ENCODE data around the gene RFX1.
A peak's percentile ranks its signal among the peaks of the same experiment; 100 is the strongest.
"Not testable (repeated sequence)": the region's sequence is repeated elsewhere in the genome, so short reads cannot be mapped to it uniquely, and the experiment has no call there.

RFX1 gene

GRCh38 chr19:14027856-14028450 lies 21.8 kb upstream of the RFX1 start, which contains the start of gene RLN3:
Gene RLN3, plus strand, starts transcription at chr19:14028148. Its CDS starts 57 bp downstream, at chr19:14028205.
- DNase-seq (ENCODE audit: low spot score) = no peak

DNA sequence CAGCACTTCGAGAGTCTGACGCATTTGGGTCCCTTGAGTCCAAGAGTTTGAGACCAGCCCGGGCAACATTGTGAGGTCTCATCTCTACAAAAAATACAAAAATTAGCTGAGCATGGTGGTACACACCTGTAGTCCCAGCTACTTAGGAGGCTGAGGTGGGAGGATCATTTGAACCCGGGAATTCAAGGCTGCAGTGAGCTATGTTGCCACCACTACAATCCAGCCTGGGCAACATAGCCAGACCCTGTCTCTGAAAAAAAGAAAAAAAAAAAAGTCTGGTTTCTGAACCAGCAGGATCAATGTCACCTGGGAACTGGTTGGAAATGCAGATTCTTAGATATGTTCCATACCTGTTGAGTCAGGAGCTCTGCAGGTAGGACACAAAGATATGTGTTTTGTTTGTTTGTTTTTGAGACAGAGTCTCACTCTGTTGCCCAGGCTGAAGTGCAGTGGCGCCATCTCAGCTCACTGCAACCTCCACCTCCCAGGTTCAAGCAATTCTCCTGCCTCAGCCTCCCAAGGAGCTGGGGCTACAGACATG lies 20.6 kb upstream of the RFX1 start:
- not testable (repeated sequence) for DNase-seq (ENCODE audit: low spot score)

DNA sequence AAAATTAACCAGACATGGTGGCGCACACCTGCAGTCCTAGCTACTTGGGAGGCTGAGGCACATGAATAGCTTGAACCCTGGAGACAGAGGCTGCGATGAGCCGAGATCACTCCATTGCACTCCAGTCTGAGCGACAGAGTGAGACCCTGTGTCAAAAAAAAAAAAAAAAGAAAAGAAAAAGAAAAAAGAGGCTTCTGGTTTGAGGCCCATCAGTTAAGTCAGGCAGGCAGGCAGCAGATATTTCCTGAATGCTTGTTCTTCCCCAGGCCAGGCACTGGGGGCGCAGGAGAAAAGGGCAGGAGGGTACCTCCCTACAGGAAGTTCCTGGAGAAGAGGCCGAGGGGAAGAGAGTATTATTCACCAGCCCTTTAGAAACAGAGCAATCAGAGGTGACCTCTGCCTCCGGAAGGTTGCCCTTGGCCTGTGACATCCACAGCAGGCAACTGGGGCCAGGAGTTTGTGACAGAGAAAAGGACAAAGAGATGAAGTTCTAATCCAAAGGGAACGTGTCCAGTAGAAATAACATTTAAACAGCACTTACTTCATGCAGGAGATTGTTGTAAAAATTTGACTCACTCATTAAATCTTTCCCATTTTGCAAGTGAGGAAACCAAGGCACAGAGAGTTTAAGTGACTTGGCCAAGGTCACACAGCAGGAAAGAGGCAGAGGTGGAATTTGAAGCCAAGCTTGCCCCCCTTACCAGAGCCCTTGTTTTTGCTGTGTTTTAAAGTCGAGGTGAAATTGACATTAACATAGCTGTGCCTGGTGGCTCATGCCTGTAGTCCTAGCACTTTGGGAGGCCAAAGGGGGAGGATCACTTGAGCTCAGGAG lies 17.5 kb upstream of the RFX1 start:
- DNase-seq (ENCODE audit: low spot score) = peak; percentile 70

- DNase-seq (ENCODE audit: low spot score) = no peak
These were observed 16.3 kb upstream of the RFX1 start for GRCh38 chr19:14022469-14022868.

DNA sequence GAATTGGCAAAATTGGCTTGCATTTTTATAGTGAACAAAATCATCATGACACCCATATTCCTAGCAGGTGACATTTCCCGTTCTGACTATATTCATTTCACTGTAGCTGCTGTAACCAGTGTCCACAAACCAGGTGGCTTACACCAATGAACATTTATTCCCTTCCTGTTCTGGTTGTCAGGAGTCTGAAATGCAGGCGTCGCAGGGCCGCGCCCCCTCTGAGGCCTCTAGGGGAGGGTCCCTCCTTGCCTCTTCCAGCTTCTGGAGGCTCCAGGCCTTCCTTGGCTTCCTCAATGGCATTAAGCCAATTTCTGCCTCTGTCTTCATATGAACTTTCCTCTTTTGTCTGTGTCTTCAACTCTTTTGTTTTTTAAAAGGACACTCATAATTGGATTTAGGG lies 15.4 kb upstream of the RFX1 start:
- peak; percentile 43 for DNase-seq (ENCODE audit: low spot score)

DNA sequence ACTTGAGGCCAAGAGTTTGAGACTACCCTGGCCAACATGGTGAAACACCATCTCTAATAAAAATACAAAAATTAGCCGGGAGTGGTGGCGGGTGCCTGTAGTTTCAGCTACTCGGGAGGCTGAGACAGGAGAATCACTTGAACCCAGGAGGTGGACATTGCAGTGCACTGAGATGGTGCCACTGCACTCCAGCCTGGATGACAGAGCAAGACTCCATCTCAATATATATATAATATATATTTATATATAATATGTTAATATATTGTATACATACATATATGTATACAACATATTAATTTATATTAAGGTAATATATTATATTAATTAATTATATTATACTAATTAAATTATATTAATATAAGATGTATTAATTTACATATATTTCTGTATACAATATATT lies 13.6 kb upstream of the RFX1 start:
- DNase-seq (ENCODE audit: low spot score) = not testable (repeated sequence)

DNA sequence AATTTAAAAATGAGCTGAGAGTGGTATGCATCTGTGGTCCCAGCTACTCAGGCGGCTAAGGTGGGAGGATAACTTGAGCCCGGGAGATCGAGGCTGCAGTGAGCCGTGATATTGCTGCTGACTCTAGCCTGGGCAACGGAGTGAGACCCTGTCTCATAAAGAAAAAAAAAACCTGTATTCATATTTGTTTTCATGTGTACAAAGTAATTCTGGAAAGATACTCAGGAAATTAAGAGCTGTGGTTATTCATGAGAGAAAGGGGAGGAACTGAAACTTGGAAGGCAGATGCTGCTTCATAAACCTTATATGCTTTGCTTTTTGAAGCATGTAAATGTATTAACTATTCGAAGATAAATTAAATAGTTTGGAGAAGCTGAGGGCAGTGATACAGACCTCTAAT lies 13.0 kb upstream of the RFX1 start:
- DNase-seq (ENCODE audit: low spot score) = no peak

- DNase-seq (ENCODE audit: low spot score) = no peak
These were observed 9.5 kb upstream of the RFX1 start for GRCh38 chr19:14015524-14016035.

GRCh38 chr19:14012378-14012915 lies 6.3 kb upstream of the RFX1 start:
- DNase-seq (ENCODE audit: low spot score) = no peak

- DNase-seq (ENCODE audit: low spot score) = no peak
These were observed 844 bp upstream of the RFX1 start for GRCh38 chr19:14006766-14007562.

DNA sequence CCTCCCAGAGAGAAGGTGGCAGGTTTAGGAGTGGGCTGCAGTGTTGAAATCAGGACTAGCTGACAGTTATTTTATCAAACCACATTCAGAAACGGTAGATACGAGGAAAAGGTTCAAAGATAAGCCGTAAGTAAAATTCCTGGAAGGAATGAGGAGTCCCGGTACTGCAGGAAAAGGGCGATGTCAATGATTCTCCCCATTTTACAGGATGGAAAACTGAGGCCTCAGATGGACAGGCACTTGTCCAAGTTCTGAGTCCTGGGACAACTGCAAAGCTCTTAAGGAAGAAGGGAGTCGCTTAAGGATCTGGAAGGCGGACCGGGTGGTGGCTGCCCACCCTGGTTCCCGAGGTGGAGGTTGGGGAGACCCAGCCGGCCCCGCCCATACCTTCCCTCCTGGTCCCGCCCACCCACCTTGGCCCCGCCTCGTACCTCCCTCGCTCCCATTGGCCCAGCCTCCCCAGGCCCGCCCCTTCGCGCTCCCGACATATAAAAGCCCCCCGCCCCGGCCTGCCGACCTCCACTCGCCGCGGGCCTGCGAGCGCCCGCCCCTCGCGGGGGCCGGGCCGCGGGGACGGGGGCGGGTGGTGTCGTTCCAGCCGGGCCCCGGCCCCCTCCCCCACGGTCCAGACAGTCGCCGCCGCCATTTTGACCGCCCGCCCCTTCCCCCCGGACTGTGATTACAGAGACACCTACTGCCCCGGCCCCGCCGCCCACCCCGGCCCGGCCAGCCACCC lies 603 bp downstream of the RFX1 start:
- peak; percentile 64 for DNase-seq (ENCODE audit: low spot score)

DNA sequence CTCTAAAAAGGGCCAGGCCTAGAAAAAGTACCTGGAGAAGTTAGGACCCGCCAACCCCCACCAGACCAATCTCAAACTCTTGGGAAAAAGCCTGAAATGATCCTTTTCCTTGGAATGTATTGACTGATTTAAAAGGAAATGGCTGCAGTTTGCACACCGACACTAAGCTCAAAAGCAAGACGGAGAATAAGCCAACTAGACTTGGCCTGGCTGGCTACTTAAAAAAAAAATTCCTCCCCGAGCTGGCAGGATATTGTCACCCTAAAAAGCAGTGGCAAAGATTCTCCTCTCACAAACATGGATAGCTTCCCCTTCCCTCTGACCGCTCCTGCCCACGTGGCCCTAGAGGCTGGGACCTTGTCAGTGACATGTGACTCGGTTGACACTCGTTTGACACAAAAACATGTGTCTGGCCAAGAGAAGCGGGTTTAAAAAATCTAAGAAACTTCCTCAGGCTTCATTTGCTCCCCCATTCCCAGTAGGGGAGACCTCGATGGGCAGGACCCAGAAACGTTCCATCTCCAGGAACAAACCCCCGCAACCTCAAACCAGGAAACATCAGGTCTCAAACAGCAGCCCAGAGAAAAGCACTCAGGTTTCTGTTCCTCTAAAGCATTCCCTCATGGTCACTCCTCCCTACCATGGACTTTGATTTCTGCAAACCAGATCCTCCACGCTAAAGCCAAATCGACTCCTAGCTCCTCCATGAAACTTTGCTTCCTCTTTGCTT lies 1.3 kb downstream of the RFX1 start:
- no peak for DNase-seq (ENCODE audit: low spot score)

DNA sequence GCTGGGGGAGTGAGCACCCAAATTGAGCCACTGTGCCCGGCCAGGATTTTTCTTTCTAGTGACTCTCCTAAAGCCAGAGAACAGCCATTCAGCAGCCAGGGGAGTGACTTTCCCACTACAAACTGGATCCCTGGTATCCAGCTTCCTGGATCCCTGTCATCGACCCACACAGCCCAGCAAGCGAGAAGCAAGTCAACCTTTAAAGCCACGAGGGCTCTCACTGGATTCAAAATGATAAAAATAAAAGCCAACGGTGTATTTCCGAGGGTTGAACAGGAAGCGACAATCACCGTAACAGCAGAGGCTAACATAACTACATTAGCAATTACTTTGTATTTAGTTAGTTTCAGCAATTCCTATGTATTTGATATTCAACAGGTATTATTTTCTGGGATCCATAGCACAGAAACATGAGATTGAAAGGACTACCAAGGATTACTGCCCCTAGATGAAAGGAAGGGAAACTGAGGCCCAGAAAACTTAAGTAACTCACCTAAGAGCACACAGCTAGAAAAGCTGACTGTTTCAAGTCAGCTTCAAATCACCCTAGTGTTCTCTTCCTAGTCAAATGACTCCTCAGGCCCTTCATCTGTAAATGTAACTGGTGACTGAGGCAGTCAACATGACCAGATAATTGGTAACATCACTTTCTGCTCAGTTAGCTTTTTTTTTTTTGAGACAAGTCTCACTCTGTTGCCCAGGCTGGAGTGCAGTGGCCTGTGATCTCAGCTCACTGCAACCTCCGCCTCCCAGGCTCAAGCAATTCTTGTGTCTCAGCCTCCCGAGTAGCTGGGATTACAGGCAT lies 2.7 kb downstream of the RFX1 start:
- no peak for DNase-seq (ENCODE audit: low spot score)

DNA sequence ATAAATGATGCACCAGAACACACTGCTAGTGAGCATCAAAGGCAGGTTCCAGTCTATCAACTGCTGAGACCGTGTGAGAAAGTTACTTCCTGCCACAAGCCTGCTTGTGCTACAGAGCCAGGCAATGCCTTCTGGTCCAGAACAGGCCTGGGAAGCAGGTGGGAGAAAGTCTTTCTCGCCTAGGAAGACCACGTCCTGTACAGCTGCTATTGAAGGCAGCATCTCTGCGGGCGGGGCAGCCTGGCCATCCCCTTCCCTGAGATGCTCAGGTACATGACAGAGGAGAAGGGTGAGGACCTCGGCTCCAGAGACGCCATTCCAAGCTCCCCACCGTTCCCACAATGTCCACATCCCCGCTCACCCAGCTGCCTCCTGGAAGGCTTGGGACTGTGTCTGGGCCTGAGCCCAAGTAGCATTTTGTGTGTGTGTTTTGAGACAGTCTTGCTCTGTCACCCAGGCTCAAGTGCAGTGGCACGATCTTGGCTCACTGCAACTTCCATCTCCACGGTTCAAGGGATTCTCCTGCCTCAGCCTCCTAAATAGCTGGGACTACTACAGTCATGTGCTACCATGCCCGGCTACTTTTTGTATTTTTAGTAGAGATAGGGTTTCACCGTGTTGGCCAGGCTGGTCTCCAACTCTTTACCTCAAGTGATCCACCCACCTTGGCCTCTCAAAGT lies 3.4 kb downstream of the RFX1 start:
- no peak for DNase-seq (ENCODE audit: low spot score)

DNA sequence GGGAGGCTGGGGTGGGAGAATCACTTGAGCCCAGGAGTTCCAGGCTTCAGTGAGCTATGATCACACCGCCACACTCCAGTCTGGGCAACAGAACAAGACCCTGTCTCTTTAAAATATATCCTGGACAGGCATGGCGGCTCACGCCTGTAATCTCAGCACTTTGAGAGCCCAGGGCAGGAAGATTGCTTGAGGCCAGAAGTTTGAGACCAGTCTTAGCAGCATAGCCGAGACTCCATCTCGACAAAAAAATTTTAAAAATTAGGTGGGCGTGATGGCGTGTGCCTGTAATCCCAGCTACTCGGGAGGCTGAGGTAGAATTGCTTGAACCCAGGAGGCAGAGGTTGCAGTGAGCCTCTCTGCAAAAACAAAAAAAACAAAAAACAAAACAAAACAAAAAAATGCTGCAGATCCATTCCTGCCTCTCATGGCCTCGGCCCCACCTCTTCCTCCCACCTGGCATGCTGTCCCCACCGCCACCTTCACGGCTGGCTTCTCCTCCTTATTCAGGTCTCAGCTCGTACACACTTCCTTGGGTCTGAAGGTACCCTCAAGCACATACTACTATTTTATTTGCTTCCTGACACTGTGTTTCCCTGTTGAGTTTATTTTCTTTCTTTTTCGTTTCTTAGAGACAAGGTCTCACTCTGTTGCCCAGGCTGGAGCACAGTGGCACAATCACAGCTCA lies 5.3 kb downstream of the RFX1 start:
- DNase-seq (ENCODE audit: low spot score) = no peak

- DNase-seq (ENCODE audit: low spot score) = no peak
These were observed 7.0 kb downstream of the RFX1 start for GRCh38 chr19:13999085-13999484.

DNA sequence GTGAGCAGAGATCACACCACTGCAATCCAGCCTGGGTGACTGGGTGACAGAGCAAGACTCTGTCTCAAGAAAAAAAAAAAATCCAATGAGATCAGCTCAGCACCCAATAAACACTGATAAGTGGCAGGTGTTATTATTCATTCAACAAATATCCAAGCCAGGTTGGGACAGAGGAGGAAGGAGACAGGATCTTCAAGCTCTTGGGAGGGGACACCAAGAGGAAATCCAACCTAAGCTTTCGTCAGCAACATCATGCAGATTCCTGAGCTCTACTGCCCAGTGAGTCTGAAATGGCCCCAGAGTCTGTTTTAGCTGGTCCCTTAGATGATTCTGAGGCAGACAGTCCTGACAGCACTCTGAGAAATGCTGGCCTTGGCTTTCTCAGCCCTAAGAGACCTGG lies 7.7 kb downstream of the RFX1 start:
- DNase-seq (ENCODE audit: low spot score) = no peak

GRCh38 chr19:13997631-13997962 lies 8.5 kb downstream of the RFX1 start:
- no peak for DNase-seq (ENCODE audit: low spot score)
